HG03354 (cell line): Measurements from ENCODE around the gene GALE.
"Not testable (repeated sequence)": the region's sequence is repeated elsewhere in the genome, so short reads cannot be mapped to it uniquely, and the experiment has no call there.

Experiments used
- ATAC-seq: cut with Tn5 transposase; IDR thresholded peaks from one replicate; pipeline ENCODE4 v1.9.1; 2021; ENCODE audit warnings: mild to moderate bottlenecking; ENCODE audit not compliant: unreplicated experiment, poor library complexity, severe bottlenecking

Gene GALE

GRCh38 chr1:23793861-23794731 lies 6.5 kb downstream of the GALE start:
- ATAC-seq = no peak

- no peak for ATAC-seq
Observed at GRCh38 chr1:23793018-23793781, 7.4 kb downstream of the GALE start.

- no peak for ATAC-seq
Observed at GRCh38 chr1:23792151-23792945, 8.2 kb downstream of the GALE start.

DNA sequence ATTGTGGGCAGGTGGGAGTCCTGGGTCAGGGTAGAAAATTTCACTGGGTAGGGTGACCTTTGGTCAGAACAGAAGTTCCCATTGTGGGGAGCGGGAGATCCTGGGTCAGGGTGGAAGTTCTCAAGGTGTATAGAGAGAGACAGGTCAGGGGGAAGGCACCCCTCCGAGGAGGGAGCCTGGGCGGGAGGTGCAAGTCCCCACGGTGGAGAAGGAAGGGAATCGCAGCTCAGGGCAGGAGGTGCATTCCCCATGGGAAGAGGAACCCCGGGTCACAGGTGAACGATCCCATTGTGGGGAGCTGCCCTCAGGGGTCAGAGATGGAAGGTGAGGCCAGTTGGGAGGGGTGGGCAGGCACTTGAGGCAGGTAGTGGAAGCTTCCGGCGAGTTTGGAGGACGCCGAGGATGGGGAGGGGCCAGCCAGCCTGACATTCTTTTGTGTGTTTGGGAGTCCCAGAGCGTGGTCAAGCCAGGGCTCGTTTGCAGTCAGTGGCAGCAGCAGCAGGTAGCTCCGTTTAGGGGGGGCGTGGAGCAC lies 9.0 kb downstream of the GALE start:
- no peak for ATAC-seq

DNA sequence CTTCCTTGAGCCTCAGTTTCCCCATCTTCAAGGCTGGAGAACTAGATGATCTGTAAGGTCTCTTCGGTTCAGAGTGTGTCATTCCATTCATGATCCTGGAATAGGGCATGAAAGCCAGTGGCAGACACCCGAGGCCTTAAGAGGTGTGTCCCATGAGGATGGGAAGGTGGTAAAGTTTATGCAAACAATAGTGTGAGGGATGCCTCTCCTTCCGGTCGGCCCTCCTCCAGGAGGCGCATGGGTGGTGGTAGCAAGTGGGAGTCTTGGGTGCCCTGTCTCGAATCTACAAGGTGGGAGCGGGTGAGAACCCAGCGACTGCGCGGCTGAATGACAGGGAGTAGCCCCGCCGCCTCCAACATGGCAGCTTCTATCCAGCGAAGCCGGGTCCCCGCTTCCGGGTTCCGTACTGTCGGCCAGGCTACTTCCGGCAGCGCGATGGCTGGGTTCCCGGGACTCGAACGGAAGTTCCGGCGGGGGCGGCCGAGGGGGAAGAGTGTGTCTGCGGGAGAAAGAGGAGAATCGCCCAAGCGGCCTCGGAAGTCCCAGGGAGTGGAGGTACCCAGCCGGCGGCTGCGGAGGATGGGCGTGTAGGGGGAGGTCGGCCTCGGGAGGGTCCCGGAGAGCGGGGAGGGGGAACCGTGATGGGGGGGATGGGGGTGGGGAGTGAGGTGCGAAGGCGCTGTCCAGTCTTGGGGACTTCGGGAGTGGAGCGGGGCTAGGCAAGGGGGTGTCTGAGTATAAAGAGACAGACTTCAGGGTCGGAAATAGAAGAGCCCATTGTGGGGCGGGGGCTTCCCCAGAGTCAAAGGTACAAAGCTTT lies 9.6 kb downstream of the GALE start, which contains the start of gene LYPLA2:
TSS of gene LYPLA2 (plus strand) at position 450 of the 820 bp plus-strand sequence. CDS start 1,538 bp downstream, outside the sequence.
- peak; percentile 80 for ATAC-seq

DNA sequence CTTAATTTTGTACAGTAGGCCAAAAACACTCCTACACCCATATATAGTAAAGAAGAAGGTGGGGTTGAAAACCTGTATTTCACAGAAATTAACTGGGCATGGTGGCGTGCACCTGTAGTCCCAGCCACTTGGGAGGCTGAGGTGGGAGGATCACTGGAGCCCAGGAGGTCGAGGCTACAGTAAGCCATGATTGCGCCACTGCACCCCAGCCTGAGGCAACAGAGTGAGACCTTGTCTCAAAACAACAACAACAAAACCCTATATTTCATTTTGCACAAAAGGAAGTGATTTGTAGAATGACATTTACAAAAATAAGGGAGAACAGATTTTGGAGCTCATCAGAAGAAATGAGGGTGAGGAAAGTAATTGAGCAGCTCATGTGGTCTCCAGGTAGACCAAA lies 11.9 kb downstream of the GALE start:
- ATAC-seq = no peak

DNA sequence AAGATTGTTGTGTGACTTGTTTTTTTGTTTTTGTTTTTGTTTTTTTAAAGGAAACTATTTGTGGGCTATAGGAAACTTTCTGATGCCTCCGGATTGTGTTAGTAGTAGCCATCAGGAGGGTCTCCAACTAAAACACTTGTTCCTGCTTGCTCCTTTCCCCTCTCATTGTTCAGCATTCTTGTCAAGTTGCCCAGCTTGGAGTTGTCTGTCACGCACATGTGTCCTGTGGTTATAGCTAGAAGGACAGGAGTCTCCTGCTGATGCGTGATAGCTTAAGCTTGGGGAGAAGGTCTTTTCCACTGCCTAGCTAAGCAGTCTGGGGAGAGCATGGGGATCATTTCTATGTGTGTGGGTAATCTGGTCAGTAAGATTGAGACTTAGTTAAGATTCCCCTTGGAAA lies 12.9 kb downstream of the GALE start:
- ATAC-seq = no peak

DNA sequence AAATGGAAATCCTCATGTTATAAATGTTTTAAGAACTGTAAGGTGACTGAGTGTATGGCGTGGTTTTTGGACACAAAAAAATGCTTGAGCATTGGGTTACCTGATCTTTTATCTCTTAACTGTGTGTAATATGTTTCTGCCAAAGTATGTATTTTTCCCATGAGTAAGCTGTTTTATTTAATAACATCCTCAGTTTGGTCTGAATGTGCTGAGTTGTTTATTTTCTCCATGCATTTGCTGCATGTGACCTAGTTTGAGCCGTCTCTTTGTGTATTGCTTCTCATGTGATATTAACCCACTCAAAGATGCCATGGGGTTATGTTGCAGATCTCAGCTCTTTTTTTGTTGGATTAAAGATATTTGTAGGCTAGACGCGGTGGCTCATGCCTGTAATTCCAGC lies 15.7 kb downstream of the GALE start:
- ATAC-seq = no peak

DNA sequence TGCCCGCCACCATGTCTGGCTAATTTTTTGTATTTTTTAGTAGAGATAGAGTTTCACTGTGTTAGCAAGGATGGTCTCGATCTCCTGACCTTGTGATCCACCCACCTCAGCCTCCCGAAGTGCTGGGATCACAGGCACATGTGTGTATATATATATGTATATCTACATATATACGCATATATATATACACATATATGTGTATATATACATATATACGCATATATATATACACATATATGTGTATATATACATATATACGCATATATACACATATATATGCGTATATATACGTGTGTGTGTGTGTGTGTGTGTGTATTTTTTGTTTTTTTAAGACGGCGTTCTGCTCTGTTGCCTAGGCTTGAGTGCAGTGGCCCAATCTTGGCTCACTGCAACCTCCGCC lies 17.4 kb downstream of the GALE start:
- ATAC-seq = not testable (repeated sequence)

DNA sequence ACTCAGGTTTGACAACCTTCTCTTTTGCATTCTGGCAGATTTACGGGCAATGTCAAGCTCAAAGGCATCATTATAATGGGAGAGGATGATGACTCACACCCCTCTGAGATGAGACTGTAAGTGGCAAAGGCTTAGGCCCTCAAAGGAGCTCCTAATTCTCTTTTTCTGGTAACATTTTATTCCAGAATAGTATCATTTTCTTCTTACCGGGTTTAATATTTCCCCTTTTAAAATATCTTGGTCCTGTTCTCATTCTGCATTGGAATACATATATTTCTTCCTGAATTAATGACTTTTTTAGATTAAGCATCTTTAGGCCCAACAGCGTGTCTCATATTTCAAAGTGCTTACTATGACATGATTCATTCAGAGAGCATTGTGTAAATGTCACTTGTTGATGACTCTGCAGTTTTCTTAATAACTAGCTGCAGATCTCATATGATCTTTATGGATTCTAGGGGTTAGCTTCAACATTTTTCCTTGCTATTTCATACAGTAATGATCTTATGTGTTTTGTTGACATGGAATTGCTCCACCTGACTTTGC lies 20.7 kb downstream of the GALE start:
- ATAC-seq = no peak

GRCh38 chr1:23777979-23778814 lies 22.4 kb downstream of the GALE start, which contains the start of gene PITHD1:
Gene PITHD1, plus strand, starts transcription at chr1:23778418. Its CDS starts 98 bp downstream, at chr1:23778516.
- peak; percentile 83 for ATAC-seq

DNA sequence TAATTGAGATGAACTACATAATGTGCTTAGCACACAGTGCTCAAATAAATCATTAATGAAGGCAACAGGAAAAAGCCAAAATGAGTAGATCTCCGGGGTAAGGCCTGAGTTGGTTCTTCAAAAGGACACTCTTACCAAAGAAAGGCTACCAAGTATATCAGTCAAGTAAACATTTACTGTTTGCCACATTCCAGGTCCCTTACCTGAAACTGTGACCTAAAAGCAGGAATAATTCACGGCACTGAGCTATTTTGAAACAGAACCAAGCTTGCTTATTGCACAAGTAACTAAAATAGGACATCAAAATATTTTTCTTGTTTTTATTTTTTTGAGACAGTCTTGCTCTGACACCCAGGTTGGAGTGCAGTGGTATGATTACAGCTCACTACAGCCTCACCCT lies 24.3 kb downstream of the GALE start:
- no peak for ATAC-seq

- no peak for ATAC-seq
Observed at GRCh38 chr1:23774174-23774880, 26.2 kb downstream of the GALE start.

- ATAC-seq = no peak
Observed at GRCh38 chr1:23772854-23773242, 27.7 kb downstream of the GALE start.

GRCh38 chr1:23772049-23772853 lies 28.3 kb downstream of the GALE start:
- peak; percentile 61 for ATAC-seq

- ATAC-seq = no peak
Observed at GRCh38 chr1:23768733-23769132, 31.8 kb downstream of the GALE start.
